ENCODE results near the gene HIP1R.

Gene HIP1R

DNA sequence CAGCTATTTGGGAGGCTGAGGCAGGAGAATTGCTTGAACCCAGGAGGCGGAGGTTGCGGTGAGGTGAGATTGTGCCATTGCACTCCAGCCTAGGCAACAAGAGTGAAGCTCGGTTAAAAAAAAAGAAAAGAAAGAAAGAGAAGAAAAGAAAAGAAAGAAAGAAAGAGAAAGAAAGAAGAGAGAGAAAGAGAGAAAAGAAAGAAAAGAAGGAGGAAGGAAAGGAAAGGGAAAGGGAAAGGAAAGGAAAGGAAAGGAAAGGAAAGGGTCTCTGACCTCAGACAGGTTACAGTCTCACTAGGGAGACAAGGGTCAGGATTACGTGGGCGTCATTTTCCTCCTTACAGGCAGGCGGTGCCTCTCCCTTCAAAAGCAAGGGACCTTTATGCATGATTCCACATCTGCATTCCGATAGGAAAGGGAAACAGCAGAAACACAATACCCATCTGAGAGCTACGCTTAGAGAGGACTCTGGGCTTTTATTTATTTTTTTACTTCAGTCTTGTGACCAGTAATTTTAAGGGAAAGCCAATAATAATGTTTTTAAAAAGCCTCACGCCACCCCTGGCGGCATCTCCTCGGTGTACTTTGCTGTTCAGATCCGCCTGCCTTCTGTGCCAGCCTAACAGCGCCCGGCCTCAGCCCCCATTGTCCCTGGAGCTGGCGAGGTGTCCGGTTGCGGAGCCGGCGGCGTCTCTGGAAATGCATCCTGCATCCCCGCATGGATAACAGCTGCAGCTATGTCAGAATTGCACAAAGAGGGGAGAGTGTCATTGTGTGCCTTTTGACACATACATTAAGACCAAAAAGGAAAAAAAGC is 945 bp upstream of the HIP1R start:
- no peak for DNase-seq (ENCODE audit: low read depth)

DNA sequence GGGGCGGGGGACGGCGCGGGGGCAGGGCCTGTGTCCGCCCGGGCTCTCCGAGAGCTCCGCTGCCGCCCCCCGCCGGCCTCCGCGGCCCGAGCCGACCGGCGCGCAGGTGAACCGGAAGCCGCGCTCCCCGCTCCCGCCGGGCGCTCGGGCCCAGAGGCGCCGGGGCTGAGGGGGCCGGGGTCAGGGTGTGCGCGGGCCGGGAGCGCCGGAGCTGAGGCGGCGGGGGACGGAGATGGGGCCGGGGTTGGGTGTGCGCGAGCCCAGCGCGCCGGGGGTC is 431 bp downstream of the HIP1R start:
- peak; percentile 22 for DNase-seq (ENCODE audit: low read depth)

DNA sequence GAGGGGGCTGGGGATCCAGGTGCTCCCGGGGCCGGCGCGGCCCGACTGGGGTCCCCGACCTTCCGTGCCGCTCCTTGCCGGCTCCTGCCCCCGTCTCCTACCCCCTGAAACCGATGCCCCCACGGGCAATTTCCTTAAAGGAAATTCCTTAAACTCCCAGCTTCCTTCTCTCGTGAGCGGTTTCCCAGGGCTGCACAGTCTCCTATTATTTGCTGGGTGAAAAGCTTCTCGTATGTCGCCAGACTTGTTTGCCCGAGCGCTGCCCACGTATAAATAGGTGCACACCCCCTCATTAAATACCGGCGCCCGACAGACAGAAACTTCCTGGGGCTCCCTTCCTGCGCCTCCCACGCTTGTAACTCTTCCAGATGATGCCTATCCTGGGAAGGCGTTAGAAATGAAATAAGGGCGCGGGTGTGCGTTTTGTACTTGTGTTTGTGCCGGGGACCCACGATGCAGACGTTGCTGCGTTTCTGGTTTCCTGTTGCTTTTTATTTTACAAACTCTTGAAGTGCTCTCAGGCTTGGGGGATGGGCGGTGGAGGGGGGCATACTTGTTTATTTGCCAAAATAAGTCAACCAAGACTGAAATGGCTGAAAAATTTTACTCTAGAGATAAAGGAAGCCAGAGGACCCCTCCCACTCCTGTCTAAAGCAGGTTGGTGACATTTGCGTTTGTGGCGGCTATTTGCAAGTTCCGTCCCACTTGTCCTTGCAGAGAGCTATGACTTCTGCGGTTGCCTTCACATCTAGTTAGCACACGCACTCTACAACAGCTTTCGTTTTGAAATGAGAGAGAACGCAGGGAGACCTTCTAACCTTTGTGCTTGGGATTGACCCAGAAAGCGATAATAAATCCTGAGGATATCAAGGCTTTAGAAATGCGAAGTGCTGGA is 1.0 kb downstream of the HIP1R start:
- peak; percentile 28 for DNase-seq (ENCODE audit: low read depth)

DNA sequence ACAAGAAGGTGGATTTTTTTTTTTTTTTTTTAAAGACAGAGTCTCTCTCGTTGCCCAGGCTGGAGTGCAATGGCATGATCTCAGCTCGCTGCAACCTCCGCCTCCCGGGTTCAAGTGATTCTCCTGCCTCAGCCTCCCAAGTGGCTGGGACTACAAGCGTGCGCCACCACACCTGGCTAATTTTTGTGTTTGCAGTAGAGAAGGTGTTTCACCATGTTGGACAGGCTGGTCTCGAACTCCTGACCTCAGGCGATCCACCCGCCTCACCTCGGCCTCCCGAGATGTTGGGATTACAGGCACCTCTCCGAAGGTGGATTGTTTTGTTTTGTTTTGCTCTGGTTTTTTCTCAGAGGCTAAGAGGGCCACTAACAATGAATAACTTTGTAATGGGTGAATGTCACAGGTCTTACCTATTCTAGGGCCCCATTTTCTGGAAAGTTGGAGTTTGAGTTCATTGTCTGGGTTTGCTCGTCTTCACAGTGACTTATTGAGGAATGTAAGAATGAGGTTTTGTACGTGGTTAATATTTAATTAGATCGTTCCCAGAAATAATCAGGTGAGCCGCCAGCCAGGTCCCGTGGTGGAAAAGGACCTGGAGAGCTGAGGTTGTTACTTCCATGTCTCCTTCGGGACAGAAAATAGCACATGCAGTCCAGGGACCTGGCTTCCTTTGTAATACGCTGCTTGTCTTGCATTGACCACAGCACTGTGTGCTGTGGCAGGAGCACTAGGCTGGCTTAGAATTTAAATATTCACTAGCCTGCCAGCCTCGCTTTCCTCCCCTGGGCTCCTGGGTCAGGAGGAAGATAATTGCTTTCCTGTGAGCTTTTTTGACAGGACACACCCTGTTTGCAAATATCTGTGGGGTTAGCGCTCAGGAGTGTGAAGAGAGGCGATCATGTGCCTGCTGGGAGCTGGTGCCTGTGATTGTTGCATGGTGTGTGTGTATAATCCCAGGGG is 2.3 kb downstream of the HIP1R start:
- DNase-seq (ENCODE audit: low read depth), result no peak

DNA sequence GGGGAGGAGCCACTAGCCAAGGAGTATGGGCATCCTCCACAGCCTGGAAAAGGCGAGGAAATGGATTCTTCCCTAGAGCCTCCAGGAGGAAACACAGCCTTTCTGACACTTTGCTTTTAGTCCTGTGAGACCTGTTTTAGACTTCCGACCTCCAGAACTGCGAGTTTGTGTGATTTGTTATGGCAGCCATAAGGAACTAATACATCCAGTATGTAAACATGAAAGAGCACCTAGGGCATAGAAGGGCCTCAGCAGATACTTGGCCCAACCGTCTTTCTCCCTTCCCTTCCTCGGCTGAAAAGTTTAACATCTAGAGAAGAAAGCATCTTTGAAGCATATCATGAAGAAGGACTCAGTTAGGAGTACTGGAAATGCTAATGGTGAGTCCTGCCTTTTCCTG is 3.6 kb downstream of the HIP1R start:
- DNase-seq (ENCODE audit: low read depth), result no peak

DNA sequence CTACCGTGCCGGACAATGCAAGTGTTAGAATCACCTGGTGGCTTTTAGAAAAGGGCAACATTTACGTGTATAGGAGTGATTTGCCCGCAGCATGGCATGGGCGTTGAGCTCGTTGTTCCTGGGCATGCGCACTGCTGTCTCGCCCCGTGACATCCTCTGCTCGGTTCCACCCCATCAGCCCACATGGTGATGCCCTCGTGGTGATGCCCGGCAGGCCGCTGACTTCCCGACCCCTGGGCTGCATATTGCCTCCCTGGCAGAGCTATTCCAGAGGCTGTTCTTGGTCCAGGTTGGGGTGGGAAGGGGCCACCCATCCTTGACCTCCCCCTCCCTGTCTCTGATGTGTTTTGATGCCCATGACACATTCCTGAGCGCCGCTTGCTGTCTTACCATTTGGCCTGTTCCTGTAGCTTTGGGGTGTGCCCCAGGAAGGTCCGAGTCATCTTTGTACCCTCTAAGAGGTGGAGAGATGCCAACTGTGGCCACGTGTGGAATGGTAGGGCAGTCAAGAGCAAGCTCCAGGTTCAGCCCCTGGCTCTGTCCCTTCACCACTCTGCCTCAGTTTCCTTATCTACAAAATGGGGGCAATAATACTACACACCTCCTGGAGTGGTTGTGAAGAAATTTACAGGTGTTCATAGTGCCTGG is 4.8 kb downstream of the HIP1R start:
- no peak for DNase-seq (ENCODE audit: low read depth)

DNA sequence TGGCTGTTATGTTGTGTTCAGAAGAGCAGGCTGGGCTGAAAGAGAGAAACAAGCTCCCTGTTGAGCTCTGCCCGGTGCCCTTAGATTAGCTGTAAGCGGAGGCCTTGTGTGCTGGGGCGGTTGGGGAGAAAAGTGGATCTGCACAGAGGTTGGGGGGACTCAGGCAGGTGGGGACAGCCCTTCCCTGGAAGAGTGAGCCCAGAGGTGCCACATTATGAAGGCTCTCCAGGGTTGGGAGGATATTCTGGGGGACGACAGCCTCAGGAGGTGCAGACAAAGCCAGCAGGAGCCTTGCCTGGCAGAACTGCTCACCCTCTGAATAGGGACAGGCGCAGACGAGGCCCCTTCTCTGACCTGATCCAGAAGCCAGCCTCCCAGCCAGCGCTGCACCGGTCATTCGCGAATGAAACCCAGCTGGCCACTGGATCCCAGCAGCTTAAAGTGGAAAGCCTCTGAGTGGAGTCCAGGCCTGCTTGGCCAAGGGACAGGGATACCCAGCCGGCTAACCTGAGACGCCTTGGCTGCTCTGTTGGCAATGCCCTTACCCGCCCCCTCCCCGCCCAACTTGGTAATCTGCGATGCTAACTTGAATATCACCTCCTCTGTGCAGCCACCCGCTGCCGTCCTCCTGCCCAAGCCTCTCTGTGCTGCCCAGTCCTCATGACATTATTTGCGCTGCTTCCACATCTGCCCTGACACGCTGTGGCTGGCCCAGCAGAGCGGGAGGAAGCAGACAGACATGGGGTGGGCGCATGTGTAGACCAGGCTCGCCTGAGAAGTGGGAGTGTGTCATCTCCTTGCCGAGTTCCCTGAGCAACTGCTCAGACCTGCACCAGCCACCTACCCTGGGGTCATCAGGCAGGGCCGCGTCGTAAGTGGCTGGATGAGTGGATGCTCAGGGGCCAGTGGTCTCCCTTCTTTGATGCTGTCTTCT is 5.6 kb downstream of the HIP1R start:
- no peak for DNase-seq (ENCODE audit: low read depth)

DNA sequence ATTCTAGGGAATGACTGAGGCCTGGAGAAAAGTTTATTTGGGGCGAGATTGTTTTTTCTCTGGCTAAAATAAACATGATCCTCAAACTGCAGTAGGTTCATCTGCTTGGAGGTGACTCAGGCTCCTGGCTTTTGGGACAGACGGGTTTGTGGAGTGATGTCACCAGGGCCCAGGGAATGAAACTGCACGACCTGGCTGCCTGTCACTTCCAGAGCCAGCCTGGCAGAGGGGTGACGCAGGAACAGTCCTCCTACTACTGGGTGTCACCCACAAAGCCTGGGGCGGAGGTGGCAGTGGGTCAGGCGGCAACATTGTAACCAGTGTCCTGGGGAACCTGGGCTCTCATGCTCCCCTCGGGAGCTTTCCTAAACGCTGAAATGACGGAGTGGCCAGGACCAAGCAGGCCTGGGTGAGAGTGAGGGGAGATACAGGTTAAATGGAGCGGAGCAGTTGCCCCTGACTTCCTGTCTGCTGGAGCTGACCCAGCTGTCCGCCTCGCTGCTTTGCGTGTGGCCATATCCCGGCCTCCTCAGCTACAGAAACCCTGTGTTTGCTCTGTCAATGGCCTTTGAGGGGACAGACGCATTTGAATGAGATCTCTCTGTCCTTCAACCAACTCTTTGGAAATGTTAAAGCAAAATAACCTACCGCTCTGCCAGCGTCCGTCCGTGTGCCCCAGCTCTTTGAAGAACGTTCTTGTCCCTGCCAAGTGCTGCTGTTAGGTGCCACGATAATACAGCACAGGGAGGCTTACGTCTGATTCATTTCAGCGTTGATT is 6.5 kb downstream of the HIP1R start:
- no peak for DNase-seq (ENCODE audit: low read depth)

DNA sequence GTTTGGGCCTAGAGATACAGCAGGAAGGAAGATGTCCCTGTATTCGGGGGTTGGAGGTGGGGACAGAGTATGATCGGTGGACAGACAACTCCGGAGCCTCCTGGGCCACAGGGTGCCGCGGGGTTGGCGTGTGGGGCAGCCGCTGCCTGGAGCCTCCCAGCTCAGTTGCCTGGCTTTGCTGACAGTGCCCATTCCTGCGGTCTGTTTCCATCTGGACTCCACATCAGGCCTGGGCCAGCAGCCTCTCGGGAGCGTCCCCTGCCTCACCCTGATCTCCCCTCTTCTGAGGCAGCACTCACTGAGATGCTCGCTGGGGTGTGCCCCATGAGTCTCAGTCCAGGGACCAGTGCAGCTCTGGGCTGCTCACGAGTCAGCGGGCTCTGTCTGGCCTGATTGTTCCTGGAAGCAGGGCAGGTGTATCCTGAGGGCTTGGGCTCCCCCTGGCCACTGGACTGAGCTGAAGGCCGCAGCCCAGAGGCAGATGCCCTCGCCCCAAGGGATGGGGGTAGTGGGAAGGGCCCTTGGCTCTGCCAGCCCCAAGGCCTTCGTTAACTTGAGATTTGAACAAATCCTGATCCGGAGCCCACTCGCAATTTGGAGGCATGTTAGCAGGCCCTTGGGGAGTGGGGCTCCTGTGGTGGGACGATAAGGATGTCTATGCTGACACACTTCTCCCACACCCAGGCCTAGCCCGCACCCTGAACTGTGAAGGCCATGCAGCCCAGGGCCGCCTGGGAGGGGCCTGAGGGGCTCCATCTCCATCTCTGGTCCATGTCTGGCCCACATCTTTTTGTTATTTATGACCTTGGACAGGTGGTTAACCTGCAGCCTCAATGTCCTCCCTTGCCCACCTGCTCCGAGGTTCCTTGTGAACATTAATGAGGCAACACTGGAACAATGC is 7.5 kb downstream of the HIP1R start:
- no peak for DNase-seq (ENCODE audit: low read depth)

DNA sequence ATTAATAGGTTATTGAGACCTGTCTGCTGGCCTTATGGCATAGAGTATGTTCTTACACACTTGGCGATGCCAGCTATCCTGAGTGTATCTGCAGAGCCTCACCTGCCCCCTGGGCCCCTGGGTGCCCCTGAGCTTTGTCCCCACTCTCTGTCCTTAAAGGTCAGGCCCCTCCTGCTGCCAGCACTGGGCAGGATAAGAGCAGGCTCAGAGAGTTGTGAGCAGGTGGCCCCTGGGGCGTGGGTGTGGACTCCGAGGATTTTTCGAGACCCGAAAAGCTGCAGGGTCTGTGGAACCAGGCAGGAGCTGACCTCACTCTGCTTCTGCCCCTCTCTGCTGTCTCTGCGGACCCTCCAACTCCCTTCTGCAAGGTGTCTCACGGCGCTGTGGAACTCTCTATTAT is 8.2 kb downstream of the HIP1R start:
- no peak for DNase-seq (ENCODE audit: low read depth)

DNA sequence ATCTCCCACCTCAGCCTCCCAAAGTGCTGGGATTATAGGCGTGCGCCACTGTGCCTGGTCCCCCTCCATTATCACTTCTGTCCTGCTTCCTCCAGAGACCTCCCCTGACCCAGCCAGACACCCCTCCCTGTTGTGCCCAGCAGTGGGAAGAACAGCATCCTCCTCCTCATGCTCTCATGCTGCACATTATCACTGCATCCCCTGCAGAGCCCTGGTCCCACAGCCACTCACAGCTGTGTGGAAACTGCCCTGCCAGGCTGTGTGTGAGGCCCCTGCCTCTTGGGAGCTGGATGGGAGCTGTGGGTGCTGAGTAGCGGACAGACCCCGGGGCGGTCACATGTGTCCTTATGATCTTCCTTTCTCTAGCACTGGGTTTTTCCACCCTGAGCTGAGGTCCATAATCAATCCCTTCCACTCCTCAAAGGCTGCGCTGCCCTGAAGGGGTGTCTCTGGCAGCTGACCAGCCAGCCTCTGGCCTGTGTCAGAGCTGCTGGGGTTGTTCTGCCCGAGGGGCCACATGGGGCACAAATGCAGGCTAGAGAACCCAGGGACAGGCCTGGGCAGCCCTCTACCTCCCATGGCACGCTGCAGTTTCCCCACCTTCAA is 9.2 kb downstream of the HIP1R start:
- DNase-seq (ENCODE audit: low read depth), result no peak

DNA sequence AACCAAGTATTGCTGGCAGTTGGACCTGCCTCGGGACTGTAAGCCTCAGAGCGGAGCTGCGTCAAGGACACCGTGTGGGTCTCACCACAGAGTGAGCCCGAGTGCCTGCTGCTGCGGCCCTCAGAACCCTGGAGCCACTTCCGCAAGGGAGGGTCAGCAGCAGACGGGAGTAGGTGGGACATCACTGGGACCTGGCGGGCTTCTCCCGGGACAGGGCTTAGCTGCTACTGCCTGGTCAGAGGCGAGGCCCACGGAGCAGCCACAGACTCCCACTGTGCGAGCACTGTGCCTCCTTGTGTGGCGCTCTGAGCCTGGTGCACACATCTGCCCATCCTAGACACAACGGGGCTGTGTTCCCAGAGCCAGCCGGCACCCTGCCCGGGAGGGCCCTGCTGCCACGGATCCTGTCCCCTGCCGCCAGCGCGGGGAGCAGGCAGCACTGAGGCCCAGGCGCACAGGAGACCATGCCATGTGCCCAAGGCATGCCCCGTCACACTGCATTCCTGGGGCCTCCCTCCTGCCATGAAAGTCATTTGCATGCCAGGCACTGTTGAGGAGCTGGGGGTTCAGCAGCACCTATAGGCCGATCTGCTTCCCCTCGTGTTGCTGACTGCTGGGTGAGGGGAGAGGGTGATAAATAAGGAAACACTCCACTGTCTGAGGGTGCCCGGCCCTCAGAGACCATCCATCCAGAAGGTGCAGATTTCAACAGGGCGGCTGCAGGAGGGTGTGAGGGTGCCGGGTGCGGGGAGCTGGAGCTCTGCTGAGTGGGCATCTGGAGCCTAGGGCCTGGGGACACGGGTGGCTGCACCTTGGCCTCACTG is 10.0 kb downstream of the HIP1R start:
- no peak for DNase-seq (ENCODE audit: low read depth)

DNA sequence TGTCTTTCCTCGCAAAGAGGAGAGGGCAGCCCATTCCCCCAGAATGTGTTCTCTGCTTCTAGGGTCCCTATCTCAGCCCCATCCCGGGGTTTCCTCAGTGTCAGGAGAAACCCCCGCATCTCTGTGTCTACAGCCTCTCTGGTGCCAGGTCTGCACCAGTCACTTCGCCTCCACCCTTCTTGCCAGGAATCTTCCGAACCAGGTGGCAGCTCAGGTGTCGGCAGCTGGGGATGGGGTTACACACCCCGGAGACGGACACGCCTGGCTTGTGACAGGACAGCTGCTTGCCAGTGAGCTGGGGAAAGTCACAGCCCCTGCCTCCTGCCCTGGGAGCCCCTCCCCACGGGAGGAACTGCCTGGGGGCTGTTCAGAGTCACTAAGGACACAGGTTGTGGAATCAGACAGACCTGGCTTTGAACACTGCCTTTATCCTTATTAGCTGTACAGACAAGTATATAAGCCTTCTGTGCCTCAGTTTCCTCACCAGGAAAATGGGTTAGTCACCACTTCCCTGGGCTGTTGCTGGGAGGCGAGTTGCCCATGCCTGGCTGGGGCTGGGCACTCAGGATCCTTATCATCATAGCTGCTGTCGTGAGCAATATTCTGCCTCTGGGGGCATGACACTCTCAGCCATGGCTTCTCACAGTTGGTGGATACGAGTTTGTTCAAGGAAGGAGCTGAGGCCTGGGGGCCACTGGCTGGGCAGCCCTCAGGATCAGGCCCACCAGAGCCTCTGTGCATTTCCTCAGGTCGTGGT is 10.8 kb downstream of the HIP1R start:
- no peak for DNase-seq (ENCODE audit: low read depth)

DNA sequence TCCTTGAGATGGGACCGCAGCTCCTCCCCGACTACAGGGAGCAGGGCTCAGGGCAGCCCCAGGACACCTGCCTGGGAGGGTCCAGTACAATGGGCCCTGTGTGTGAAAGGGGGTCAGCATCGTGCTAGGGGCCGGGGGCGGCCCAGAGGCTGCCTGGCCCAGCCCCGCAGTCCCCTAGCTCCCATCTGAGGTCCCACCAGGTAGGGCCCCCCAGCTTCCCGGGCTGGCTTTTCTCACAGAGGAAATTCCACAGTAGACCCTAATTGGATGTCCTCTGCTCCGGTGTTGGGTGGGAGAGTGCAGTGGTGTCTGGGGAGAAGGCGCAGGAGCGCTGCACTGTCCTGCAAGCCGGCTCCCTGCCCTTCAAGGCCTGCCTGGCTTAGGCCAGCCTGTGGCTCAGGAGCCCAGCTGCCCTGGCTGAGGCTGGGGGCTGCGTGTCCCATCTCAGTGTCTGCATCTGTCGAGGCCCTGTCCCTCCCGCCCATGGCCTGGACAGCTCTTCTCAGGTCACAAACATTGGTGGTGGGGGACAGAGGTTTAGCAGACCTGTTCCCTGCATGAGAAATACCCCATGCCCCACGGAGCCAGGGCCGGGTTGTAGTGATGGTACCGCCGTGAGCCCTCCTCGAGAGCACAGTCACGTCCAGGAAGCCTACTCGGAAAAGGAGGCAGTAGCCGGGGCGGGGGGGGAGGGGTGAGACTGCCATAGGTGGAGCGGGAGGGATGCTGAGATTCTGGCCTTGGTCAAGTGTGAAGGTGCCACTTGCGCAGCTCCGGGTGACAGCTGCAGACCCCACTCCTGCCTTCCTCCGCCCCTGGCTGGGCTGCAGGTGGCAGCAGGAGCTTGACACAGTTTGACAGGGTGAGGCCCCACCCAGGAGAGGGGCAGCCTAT is 11.6 kb downstream of the HIP1R start:
- no peak for DNase-seq (ENCODE audit: low read depth)

DNA sequence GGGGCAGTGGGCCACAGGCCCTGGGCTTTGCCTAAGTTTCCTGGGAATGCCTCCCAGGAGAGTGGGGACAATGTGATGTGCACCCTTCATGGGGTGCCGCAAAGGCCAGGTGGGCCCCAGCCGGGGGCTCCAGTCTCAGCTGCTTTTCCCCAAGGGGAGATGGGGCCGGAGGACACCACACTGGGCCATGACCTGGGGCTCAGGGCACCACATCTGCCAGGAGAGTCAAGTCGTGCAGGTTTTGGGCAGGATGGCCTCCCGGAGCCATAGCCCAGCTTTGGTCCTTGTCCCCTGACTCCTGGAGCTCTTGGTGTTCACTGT is 12.2 kb downstream of the HIP1R start:
- DNase-seq (ENCODE audit: low read depth), result no peak

DNA sequence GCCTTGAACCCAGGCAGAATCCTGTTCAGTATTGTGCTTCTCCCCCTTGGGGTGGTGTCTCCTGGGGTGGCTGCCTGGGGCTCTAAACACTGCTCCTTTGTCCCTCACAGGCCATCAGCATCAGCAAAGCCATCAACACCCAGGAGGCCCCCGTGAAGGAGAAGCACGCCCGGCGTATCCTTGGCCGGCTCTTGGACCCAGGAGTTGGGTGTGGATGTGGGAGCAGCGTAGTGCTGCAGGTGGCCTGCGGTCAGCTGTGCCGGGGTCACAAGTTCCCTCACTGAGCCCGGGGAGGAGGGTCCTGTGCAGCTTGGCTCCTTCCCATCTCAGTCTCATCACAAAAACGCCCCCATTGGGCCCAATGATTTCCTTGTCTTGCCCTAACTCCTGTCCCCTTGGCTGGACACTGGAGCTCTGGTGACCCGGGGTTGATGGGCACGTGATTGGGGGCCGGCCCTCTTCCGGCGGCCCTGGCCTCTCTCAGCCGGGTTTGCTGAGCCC is 12.7 kb downstream of the HIP1R start:
- DNase-seq (ENCODE audit: low read depth), result no peak

All from activated T-helper 1 cell treated with Interleukin-2 at 50 U/mL for 16 hours (primary cell).